GM20000 (cell line): Measurements from ENCODE around the gene ALDH3B1.
A peak's percentile ranks its signal among the peaks of the same experiment; 100 is the strongest.
"Not testable (repeated sequence)": the region's sequence is repeated elsewhere in the genome, so short reads cannot be mapped to it uniquely, and the experiment has no call there.

Experiments used
- DNase-seq: peaks from one replicate; pipeline ENCODE4 v3.0.0; 2012; ENCODE audit warnings: low spot score
- TF ChIP-seq, protein P1 (sequence below): IDR thresholded peaks from 2 replicates; pipeline ENCODE4 v1.5.1; 2012; ENCODE audit warnings: mild to moderate bottlenecking, control low read depth; ENCODE audit errors: extremely low read depth, missing control alignments

The ALDH3B1 gene

DNA sequence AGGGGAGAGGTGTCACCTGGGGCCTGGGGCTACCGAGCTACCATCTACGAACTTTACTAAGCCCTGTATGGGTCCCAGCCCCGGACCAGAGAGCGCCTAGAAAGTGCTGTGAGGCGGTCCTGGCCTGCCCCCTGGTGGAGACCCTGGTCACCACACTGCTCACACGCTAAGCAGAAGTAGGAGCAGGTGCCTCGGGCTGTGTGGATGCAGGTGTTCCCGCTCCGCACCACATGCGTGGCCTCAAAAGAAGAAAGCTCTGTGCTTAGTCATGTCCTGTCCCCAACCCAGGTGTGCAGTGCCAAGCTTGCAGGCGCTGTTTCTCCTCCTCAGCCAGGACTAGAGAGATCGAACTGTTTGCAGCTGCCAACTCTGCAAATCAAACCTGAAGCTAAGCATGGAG, 16.3 kb upstream of the ALDH3B1 start:
- TF ChIP-seq, protein P1, sequence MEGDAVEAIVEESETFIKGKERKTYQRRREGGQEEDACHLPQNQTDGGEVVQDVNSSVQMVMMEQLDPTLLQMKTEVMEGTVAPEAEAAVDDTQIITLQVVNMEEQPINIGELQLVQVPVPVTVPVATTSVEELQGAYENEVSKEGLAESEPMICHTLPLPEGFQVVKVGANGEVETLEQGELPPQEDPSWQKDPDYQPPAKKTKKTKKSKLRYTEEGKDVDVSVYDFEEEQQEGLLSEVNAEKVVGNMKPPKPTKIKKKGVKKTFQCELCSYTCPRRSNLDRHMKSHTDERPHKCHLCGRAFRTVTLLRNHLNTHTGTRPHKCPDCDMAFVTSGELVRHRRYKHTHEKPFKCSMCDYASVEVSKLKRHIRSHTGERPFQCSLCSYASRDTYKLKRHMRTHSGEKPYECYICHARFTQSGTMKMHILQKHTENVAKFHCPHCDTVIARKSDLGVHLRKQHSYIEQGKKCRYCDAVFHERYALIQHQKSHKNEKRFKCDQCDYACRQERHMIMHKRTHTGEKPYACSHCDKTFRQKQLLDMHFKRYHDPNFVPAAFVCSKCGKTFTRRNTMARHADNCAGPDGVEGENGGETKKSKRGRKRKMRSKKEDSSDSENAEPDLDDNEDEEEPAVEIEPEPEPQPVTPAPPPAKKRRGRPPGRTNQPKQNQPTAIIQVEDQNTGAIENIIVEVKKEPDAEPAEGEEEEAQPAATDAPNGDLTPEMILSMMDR = peak; percentile 33
- not testable (repeated sequence) for DNase-seq

DNA sequence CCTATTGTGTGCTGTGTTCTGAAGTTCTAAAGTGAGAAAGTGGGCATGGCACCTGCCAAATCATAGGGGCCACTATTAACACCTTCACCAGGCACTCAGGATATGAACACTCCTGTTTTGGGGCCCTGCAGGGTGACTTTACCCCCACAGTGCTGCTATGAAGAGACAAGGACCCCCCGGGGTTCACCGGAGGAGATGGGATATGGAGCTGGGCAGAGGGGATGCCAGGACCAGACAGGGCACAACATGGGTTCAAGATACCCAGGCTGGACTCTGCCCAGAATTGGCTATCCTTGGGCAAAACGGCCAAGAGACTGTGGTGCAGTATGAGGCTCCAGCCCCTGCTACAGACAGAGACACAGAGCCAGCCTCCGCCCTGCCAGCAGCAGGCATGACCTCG, 15.7 kb upstream of the ALDH3B1 start:
- not testable (repeated sequence) for DNase-seq

DNA sequence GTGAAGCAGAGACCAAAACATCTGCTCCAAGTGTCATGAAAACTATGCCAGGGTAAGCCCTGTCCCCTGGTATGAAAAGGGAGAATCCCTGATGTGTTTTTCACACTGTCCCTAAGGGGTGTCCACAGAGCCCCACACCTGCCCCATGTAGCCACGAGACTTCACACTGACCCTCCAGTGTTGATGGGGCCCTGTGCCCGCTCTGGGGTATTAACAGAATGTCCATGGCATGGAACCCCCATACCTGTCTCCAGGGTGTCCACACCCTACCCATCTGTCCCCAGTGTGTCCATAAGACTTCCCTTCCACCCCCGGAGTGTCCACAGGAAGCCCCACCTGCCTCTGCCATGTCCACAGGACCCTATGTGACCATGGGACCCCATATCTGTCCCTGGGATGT, 15.0 kb upstream of the ALDH3B1 start:
- not testable (repeated sequence) for DNase-seq

DNA sequence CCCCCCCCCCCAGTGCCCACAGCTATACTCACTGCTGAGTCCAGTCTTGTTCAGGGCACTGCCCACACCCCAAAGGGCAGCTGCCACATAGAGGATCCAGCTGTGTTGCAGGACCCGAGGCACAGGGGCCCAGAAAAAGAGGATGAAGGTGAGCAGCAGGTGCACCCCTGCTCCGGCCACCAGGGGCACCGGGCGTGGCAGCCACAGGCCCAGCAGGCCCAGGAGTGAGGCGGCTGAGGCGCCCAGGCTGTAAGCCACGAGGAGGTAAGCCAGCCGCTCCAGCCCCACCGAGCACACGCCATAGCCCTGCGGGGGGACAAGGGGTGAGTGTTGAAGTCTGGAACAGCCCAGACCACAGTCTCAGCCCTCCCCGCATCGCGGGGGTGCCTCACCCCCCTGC, 14.5 kb upstream of the ALDH3B1 start:
- not testable (repeated sequence) for DNase-seq

DNA sequence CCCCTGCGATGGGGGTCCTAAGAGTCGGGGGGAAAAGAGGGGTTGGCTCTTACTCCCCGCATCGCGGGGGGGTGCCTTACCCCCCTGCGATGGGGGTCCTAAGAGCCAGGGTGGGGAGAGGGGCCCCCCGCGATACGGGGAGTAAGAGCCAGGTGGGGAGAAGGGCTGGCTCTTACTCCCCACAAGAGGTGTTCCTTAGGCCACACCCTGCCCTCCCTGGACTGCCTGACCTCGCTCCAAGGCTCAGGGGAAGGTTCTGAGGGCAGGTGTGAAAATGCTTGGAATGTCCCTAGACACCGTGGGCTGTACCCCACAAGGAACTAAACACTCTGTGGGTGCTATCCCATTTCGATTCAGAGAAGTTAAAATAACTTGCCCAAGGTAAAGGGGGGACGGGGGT, 14.1 kb upstream of the ALDH3B1 start:
- DNase-seq = no peak
- TF ChIP-seq, protein P1 = no peak

DNA sequence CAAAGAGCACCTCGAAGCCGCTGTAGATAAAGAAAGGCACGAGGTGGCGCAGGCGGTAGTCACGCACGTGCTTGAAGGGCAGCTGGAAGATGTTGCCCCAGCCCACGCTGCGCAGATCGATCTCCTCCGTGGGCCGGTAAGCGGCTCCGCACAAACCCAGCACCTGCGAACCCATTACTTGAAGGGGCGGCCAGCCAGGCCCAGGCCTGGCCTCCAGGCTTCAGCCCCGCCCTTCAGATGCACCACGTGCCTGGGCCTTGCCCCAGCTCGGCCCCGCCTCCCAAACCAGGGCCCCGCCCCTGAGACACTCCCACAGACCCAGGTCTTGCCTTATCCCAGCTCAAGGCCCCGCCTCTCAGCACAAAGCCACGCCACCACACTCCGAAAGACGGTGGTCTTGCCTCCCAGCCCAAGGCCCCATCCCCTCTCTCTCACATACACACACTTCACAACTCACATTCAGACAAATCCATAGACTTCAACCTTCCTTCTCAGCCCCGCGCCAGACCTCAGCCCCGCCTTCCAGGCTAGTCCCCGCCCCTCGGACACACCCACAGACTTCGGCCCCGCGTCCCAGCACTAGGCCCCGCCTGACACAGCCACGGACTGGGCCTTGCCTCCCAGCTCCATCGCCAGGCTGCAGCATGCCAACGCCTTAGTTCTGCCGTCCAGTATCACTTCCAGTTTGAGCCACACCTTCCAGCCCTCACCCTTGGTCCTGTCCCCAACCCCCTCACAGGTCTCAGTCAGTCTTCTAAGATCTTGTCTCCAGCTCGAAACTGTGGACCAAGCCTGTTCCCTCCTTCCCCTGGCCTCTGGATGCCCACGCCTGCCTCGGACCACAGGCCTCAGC, 13.3 kb upstream of the ALDH3B1 start:
- no peak for DNase-seq

DNA sequence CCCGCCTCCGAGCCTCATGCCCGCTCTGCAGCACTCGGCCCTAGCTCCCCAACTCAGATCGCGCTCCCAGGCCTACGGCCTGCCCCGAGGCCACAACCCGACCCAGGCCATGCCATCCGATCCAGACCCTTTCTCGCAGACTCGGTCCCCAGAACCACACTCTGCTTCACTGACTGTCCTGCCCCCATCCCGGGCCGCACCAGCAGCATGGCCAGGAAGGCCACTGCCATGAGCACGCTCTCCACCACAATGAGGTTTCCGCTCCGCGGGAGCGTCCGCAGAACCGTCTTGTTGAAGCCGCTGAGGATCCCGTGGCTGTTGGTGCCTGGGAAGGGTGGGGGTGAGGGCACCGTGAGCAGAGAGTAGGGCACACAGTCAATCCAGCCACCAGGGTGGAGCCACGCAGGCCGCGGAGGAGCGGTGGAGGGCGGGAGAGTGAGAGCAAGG, 12.6 kb upstream of the ALDH3B1 start:
- DNase-seq = no peak
- TF ChIP-seq, protein P1 = no peak

More for the DNA sequence above, 13.3 kb upstream of the ALDH3B1 start:
- TF ChIP-seq, protein P1 = no peak

DNA sequence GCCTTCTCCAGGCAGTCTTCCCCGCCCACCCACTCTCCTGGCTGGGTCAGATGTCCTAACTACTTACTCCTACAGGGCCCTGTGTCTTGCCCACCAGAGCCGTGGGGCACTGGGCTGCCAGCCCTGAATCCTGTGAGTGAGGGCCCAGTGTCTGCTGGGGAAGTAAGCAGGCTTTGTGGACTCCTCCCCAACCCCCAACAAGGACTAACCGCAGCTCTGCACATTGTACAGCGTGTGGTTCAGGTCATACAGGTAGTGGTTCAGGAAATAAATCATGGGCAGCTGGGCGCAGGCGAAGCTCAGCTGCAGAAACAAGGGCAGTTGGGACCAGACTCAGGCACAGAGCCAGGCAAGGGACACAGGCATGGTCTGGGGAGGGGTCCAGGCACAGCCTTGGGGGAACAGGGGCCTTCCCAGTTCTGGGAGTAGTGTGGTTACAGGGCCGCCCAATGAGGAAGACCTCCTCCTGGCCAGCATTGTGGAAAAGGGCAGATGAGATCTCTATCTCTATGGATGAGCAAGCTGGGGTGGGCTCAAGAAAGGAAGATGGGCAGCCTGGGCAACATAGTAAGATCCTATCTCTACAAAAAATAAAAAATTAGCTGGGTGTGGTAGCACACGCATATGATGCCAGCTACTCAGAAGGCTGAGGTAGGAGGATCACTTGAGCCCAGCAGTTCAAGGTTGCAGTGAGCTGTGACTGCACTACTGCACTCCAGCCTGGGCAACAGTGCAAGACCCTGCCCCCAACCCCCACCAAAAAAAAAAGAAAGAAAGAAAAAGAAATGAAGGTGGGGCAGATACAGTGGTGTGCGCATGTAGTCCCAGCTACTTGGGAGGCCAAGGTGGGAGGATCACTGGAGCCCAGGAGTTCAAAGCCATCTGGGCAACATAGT, 11.7 kb upstream of the ALDH3B1 start:
- DNase-seq = no peak
- TF ChIP-seq, protein P1 = no peak
